Measurements from ENCODE around the gene PDXDC1.
"Not testable (repeated sequence)": the region's sequence is repeated elsewhere in the genome, so short reads cannot be mapped to it uniquely, and the experiment has no call there.

DNA sequence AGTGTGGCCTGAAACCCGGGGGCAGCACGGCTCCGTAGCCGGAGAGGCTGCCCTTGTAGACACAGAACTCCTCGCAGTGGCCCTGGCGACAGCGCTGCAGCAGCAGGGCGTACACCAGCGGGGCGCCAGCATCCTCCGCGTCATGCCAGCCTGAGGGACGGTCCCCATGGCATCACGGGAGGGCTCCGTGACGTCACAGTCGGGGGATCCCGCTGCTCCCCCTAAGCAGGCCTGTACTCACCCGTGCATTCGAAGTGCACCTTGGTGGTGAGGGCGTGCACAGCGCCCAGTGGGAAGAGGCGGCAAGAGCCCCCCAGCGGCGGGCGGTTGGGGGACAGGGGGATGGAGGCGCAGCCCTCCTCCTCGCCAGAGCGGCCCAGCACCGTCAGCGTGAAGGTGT lies 158.7 kb downstream of the PDXDC1 start:
- not testable (repeated sequence) for TF ChIP-seq EZH2 (IDR thresholded peaks at IDR 0.05; ENCODE audit: low read length, unreplicated experiment)
- TF ChIP-seq, protein P1, sequence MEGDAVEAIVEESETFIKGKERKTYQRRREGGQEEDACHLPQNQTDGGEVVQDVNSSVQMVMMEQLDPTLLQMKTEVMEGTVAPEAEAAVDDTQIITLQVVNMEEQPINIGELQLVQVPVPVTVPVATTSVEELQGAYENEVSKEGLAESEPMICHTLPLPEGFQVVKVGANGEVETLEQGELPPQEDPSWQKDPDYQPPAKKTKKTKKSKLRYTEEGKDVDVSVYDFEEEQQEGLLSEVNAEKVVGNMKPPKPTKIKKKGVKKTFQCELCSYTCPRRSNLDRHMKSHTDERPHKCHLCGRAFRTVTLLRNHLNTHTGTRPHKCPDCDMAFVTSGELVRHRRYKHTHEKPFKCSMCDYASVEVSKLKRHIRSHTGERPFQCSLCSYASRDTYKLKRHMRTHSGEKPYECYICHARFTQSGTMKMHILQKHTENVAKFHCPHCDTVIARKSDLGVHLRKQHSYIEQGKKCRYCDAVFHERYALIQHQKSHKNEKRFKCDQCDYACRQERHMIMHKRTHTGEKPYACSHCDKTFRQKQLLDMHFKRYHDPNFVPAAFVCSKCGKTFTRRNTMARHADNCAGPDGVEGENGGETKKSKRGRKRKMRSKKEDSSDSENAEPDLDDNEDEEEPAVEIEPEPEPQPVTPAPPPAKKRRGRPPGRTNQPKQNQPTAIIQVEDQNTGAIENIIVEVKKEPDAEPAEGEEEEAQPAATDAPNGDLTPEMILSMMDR (conservative IDR thresholded peaks at IDR 0.05; ENCODE audit: low read depth, low read length), result not testable (repeated sequence)
